Stimulated activated CD8-positive, alpha-beta memory T cell treated with anti-CD3 and anti-CD28 coated beads, Interleukin-15, amount 100 ng/mL, for 48 hours (primary cell): ENCODE data around the gene HSF5.

ENCODE experiments used
- DNase-seq, 2 donors: peaks; one replicate each; pipeline ENCODE4 v3.0.0-alpha.2; 2020; ENCODE audit warnings: low read depth in 2 of 2

HSF5 gene

GRCh38 chr17:58386708-58387107 lies 101.5 kb downstream of the HSF5 start:
- no peak for DNase-seq

- no peak for DNase-seq
Measured at GRCh38 chr17:58385359-58385899, 102.8 kb downstream of the HSF5 start.

- no peak for DNase-seq
Measured at GRCh38 chr17:58384897-58385296, 103.3 kb downstream of the HSF5 start.

GRCh38 chr17:58383892-58384462 lies 104.2 kb downstream of the HSF5 start:
- DNase-seq = no peak

- no peak for DNase-seq
Measured at GRCh38 chr17:58382872-58383242, 105.4 kb downstream of the HSF5 start.

GRCh38 chr17:58382108-58382871 lies 105.9 kb downstream of the HSF5 start:
- DNase-seq = no peak

GRCh38 chr17:58381124-58382035 lies 106.8 kb downstream of the HSF5 start:
- DNase-seq = no peak

GRCh38 chr17:58380207-58381123 lies 107.7 kb downstream of the HSF5 start:
- DNase-seq = no peak

- no peak for DNase-seq
Measured at GRCh38 chr17:58379511-58379824, 108.7 kb downstream of the HSF5 start.

- DNase-seq = no peak
Measured at GRCh38 chr17:58378733-58379510, 109.3 kb downstream of the HSF5 start.

- DNase-seq = no peak
Measured at GRCh38 chr17:58377661-58378060, 110.5 kb downstream of the HSF5 start.

- no peak for DNase-seq
Measured at GRCh38 chr17:58377093-58377601, 111.1 kb downstream of the HSF5 start.

- DNase-seq = no peak
Measured at GRCh38 chr17:58376472-58377000, 111.7 kb downstream of the HSF5 start.

GRCh38 chr17:58375811-58376210 lies 112.4 kb downstream of the HSF5 start:
- no peak for DNase-seq

GRCh38 chr17:58375256-58375655 lies 113.0 kb downstream of the HSF5 start:
- DNase-seq = no peak

- DNase-seq = no peak
Measured at GRCh38 chr17:58373923-58374322, 114.3 kb downstream of the HSF5 start.

GRCh38 chr17:58373003-58373402 lies 115.2 kb downstream of the HSF5 start:
- no peak for DNase-seq

GRCh38 chr17:58371300-58371950 lies 116.8 kb downstream of the HSF5 start:
- DNase-seq = no peak

GRCh38 chr17:58370716-58371115 lies 117.5 kb downstream of the HSF5 start:
- no peak for DNase-seq

- no peak for DNase-seq
Measured at GRCh38 chr17:58370309-58370708, 117.9 kb downstream of the HSF5 start.
